VCaP (cell line): ENCODE data around the gene CHAF1B.

ENCODE experiments used
- H3K27ac ChIP-seq: fragments of 450-650 bp; 2 replicates; pipeline ENCODE4 v1.5.1; 2017
- CTCF ChIP-seq: fragments of 450-650 bp; conservative IDR thresholded peaks from 2 replicates; pipeline ENCODE4 v1.5.1; 2017; ENCODE audit warnings: mild to moderate bottlenecking, moderate library complexity

The CHAF1B gene

GRCh38 chr21:36465478-36465877 lies 80.3 kb downstream of the CHAF1B start:
- H3K27ac ChIP-seq = no peak overlapping the region
- TF ChIP-seq CTCF = no peak

GRCh38 chr21:36466061-36466511 lies 80.9 kb downstream of the CHAF1B start:
- no peak overlapping the region for H3K27ac ChIP-seq
- no peak for TF ChIP-seq CTCF
